Panc1 (cell line): ENCODE data around the gene GLG1. TPM values are rescaled to one million over a fixed set of nuclear protein-coding genes. Genes with fewer than 3 reads are reported as not detected.

Experiments
- ATAC-seq: fragments of 200-7000 bp; cut with Tn5 transposase; 2 replicates; pipeline ENCODE4 v1.9.1; 2020; ENCODE audit warnings: mild to moderate bottlenecking, moderate library complexity
- BruUV-seq: library from RNA; stranded (reverse); fragments of 400-500 nt; replicated peaks from 2 replicates; lab custom pipeline; 2021; lab: Mats Ljungman, UMichigan
- CTCF ChIA-PET: fragments of 300-600 bp; sonication (Branson Sonifier 250); formaldehyde crosslinking; loops from one replicate; lab custom pipeline; 2022; ENCODE audit warnings: antibody characterized with exemption; lab: Charles Lee
- POLR2A ChIA-PET: fragments of 300-600 bp; sonication (Branson Sonifier 250); formaldehyde crosslinking; loops from one replicate; lab custom pipeline; 2022; ENCODE audit warnings: antibody characterized with exemption; lab: Charles Lee
- DNase-seq: peaks from one replicate; pipeline ENCODE4 v3.0.0-alpha.2; 2010; ENCODE audit warnings: low read depth, low spot score
- H3K27ac ChIP-seq: 2 replicates; pipeline ENCODE4 v1.5.1; 2011; ENCODE audit warnings: mild to moderate bottlenecking, low read length, inconsistent platforms
- H3K27me3 ChIP-seq: fragments of 200-500 bp; sonication (Bioruptor generic); 2 replicates; pipeline ENCODE4 v1.6.0; 2014; ENCODE audit warnings: low read length, inconsistent platforms; ENCODE audit not compliant: control insufficient read depth, insufficient read depth
- H3K36me3 ChIP-seq: fragments of 200-500 bp; sonication (Bioruptor generic); 2 replicates; pipeline ENCODE4 v1.5.1; 2014; ENCODE audit warnings: inconsistent platforms, mild to moderate bottlenecking, low read length, moderate library complexity; ENCODE audit not compliant: control insufficient read depth, insufficient read depth
- H3K4me1 ChIP-seq: 2 replicates; pipeline ENCODE4 v1.5.1; 2011; ENCODE audit warnings: inconsistent platforms, mild to moderate bottlenecking, low read length, moderate library complexity; ENCODE audit not compliant: control insufficient read depth, insufficient read depth
- H3K4me3 ChIP-seq, 2 experiments: 2 replicates each; pipeline ENCODE4 v1.5.1; 2011 to 2012; ENCODE audit warnings: low read depth in 2 of 2, low read length in 2 of 2, mild to moderate bottlenecking in 2 of 2, inconsistent platforms in 1 of 2, moderate library complexity in 1 of 2
- H3K9me3 ChIP-seq: fragments of 200-500 bp; sonication (Bioruptor generic); 2 replicates; pipeline ENCODE4 v1.5.1; 2014; ENCODE audit warnings: low read depth, mild to moderate bottlenecking, inconsistent platforms, low read length, moderate library complexity; ENCODE audit not compliant: control insufficient read depth, insufficient read depth
- POLR2AphosphoS5 ChIP-seq: IDR thresholded peaks from 2 replicates; pipeline ENCODE4 v1.6.1; 2012; ENCODE audit warnings: mild to moderate bottlenecking, low read depth, low read length, moderate library complexity
- SIN3A ChIP-seq: IDR thresholded peaks from 2 replicates; pipeline ENCODE4 v1.6.1; 2012; ENCODE audit warnings: low read depth, mild to moderate bottlenecking, low read length, moderate library complexity, borderline replicate concordance; ENCODE audit not compliant: insufficient read depth
- TCF7L2 ChIP-seq: IDR thresholded peaks from 2 replicates; pipeline ENCODE4 v1.6.1; 2011; ENCODE audit warnings: mild to moderate bottlenecking, low read depth, low read length, inconsistent platforms
- in situ Hi-C: cut with HindIII; loops from 2 replicates; pipeline ENCODE4 v1.10.0; 2016; ENCODE audit warnings: low sequenced_read_pairs, low pct_unique_long_range_greater_than_20kb
- intact Hi-C: fragments of 100-400 bp; cut with micrococcal nuclease; formaldehyde crosslinking; loops from one replicate; pipeline ENCODE4 v1.10.0; 2022; ENCODE audit not compliant: unreplicated experiment
- total RNA-seq: library from RNA; stranded (reverse); gene quantifications from one replicate; pipeline ENCODE4 v1.2.1, GENCODE V29; 2021; ENCODE audit not compliant: unreplicated experiment
- TF ChIP-seq, protein P1 (sequence below): fragments of 450-650 bp; IDR thresholded peaks from 2 replicates; pipeline ENCODE4 v1.5.1; 2017; ENCODE audit warnings: mild to moderate bottlenecking
- TF ChIP-seq, protein P2 (sequence below), 2 experiments: IDR thresholded peaks; 2 replicates each; pipeline ENCODE4 v1.6.1; 2011 to 2012; ENCODE audit warnings: low read depth in 2 of 2, control low read depth in 1 of 2, low read length in 1 of 2, mild to moderate bottlenecking in 1 of 2, moderate library complexity in 1 of 2; ENCODE audit not compliant: insufficient read depth in 1 of 2

GLG1 gene
- total RNA-seq, 1 experiment from 2014 or later: 75.9 TPM

DNA sequence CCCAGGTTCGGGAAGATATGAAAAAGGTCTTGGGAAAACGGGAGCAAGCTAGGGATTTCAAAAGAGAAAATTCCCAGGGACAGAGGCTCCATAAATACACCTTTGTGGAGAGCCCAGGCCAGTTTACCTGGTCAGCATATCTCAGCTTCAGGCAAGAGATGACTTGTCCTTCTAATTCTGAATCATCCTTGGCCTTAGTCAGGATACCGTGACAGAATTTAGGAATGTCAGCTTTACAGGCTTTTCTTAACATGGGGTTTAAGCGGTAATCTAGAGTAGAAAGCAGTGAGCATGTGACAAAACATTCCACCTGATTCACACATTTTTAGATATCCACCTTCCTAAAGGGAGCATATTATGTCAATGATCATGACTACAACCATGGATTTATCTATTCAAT lies 144.6 kb downstream of the GLG1 start:
- intact Hi-C loops (no loop called here), in situ Hi-C loops (no loop called here)
- ATAC-seq (no peak), DNase-seq (no peak)
- BruUV-seq: no TSS peak
- TF ChIP-seq, protein P1, sequence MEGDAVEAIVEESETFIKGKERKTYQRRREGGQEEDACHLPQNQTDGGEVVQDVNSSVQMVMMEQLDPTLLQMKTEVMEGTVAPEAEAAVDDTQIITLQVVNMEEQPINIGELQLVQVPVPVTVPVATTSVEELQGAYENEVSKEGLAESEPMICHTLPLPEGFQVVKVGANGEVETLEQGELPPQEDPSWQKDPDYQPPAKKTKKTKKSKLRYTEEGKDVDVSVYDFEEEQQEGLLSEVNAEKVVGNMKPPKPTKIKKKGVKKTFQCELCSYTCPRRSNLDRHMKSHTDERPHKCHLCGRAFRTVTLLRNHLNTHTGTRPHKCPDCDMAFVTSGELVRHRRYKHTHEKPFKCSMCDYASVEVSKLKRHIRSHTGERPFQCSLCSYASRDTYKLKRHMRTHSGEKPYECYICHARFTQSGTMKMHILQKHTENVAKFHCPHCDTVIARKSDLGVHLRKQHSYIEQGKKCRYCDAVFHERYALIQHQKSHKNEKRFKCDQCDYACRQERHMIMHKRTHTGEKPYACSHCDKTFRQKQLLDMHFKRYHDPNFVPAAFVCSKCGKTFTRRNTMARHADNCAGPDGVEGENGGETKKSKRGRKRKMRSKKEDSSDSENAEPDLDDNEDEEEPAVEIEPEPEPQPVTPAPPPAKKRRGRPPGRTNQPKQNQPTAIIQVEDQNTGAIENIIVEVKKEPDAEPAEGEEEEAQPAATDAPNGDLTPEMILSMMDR: no peak
- no peak overlapping the region for H3K4me3 ChIP-seq
- no peaks in the 10 kb centered on the region for H3K27me3 ChIP-seq
- peaks cover 10% of the 10 kb centered on the region for H3K36me3 ChIP-seq
- H3K27ac ChIP-seq: no peak overlapping the region
- ChIA-PET POLR2A (no interaction called here), CTCF (no interaction called here)
- no peaks in the 10 kb centered on the region for H3K4me1 ChIP-seq
- no peaks in the 10 kb centered on the region for H3K9me3 ChIP-seq

DNA sequence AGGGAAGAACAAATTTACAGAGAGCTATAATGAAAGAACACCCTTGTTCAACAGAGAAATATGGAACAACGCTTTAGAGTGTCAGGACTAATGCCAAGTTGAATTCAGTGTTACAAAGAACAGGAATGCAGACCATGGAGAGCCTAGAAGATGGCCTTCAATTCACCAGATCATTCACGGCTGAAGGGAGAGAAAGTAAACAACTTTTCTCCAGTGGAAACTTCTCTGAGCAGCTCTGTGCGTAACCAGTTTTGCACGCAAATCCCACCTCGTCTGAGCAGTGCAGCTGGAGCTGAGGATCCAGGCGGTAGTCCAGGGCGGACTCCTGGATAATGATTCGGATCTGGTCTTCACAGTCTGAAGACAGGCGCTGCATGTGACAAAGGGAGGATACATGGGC lies 145.1 kb downstream of the GLG1 start:
- DNase-seq (no peak), ATAC-seq (no peak)
- no peaks in the 10 kb centered on the region for H3K9me3 ChIP-seq
- H3K27ac ChIP-seq: no peak overlapping the region
- ChIA-PET POLR2A (interaction anchor here (0.7 kb wide), 1 partner anchor 342 kb away, joined by 4 read pairs; no protein-coding TSS in a partner anchor), CTCF (no interaction called here)
- in situ Hi-C loops (no loop called here), intact Hi-C loops (no loop called here)
- BruUV-seq: no TSS peak
- H3K27me3 ChIP-seq: no peaks in the 10 kb centered on the region
- TF ChIP-seq POLR2AphosphoS5 (no peak), TCF7L2 (no peak), SIN3A (no peak)
- TF ChIP-seq, protein P2, sequence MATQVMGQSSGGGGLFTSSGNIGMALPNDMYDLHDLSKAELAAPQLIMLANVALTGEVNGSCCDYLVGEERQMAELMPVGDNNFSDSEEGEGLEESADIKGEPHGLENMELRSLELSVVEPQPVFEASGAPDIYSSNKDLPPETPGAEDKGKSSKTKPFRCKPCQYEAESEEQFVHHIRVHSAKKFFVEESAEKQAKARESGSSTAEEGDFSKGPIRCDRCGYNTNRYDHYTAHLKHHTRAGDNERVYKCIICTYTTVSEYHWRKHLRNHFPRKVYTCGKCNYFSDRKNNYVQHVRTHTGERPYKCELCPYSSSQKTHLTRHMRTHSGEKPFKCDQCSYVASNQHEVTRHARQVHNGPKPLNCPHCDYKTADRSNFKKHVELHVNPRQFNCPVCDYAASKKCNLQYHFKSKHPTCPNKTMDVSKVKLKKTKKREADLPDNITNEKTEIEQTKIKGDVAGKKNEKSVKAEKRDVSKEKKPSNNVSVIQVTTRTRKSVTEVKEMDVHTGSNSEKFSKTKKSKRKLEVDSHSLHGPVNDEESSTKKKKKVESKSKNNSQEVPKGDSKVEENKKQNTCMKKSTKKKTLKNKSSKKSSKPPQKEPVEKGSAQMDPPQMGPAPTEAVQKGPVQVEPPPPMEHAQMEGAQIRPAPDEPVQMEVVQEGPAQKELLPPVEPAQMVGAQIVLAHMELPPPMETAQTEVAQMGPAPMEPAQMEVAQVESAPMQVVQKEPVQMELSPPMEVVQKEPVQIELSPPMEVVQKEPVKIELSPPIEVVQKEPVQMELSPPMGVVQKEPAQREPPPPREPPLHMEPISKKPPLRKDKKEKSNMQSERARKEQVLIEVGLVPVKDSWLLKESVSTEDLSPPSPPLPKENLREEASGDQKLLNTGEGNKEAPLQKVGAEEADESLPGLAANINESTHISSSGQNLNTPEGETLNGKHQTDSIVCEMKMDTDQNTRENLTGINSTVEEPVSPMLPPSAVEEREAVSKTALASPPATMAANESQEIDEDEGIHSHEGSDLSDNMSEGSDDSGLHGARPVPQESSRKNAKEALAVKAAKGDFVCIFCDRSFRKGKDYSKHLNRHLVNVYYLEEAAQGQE (IDR thresholded peaks at IDR 0.05; ENCODE audit: insufficient read depth in 1 of 2, low read depth in 2 of 2, low read length in 1 of 2): no peak
- TF ChIP-seq, protein P1: no peak
- no peaks in the 10 kb centered on the region for H3K4me1 ChIP-seq
- H3K4me3 ChIP-seq: no peak overlapping the region
- peaks cover 10% of the 10 kb centered on the region for H3K36me3 ChIP-seq
